ENCODE measurements around the gene DENND1C. TPM values are rescaled to one million over a fixed set of nuclear protein-coding genes. Genes with fewer than 3 reads are reported as not detected.
A peak's percentile ranks its signal among the peaks of the same experiment; 100 is the strongest.

Gene DENND1C
- total and polyA plus RNA-seq, 2 of the 8 experiments (the other 6 are each of a cell fraction or from before 2014, with no cell fraction given) = 3.6 to 4.0 TPM

DNA sequence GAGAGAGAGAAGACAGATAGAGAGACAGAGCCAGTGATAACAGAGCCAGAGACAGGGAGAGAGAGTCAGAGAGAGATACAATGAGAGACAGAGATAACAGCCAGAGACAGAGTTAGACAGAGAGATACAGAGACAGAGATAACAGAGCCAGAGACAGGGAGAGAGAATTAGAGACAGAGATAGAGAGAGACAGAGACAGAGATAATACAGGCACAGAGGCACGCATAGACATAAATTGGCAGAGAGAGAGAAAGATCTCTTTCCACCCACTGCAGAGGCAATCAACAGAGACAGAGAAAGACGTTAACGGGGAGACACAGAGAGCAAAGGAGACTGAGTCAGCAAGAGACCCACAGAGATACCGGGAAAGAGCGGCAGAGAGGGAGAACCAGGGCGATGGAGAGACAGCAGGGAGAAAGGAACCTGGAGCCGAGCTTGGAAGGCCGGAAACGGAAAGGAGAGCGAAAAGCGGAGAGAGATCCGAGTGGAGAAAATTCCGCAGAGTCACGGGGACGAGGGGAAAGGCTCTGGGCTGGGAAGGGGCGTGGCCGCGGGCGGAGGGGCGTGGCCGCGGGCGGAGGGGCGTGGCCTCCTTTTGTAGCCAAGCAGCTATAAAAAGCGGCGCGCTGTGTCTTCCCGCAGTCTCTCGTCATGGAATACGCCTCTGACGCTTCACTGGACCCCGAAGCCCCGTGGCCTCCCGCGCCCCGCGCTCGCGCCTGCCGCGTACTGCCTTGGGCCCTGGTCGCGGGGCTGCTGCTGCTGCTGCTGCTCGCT lies 49.0 kb upstream of the DENND1C start, which contains the start of gene TNFSF9 (continued):
- TF ChIP-seq EP300 (IDR thresholded peaks at IDR 0.05; ENCODE audit: borderline replicate concordance in 1 of 2, low read depth in 2 of 2, low read length in 2 of 2) (no peak), SP2 (IDR thresholded peaks at IDR 0.05; ENCODE audit: low read length) (no peak), PHF8 (conservative IDR thresholded peaks at IDR 0.05; ENCODE audit: low read depth, low read length) (peak; percentile 70), POLR2A (IDR thresholded peaks at IDR 0.05; ENCODE audit: control extremely low read depth in 1 of 2, low read depth in 2 of 2, low read length in 2 of 2) (peak; percentile 81 to 95), POLR2AphosphoS5 (IDR thresholded peaks at IDR 0.05; ENCODE audit: low read depth, low read length) (peak; percentile 89; the same call in 1 of the 2 replicates)
- TF ChIP-seq, protein P1, sequence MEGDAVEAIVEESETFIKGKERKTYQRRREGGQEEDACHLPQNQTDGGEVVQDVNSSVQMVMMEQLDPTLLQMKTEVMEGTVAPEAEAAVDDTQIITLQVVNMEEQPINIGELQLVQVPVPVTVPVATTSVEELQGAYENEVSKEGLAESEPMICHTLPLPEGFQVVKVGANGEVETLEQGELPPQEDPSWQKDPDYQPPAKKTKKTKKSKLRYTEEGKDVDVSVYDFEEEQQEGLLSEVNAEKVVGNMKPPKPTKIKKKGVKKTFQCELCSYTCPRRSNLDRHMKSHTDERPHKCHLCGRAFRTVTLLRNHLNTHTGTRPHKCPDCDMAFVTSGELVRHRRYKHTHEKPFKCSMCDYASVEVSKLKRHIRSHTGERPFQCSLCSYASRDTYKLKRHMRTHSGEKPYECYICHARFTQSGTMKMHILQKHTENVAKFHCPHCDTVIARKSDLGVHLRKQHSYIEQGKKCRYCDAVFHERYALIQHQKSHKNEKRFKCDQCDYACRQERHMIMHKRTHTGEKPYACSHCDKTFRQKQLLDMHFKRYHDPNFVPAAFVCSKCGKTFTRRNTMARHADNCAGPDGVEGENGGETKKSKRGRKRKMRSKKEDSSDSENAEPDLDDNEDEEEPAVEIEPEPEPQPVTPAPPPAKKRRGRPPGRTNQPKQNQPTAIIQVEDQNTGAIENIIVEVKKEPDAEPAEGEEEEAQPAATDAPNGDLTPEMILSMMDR (IDR thresholded peaks at IDR 0.05; ENCODE audit: control extremely low read depth in 1 of 3, insufficient read depth in 1 of 3, low read depth in 1 of 3, low read length in 3 of 3) = no peak
